Parathyroid adenoma (tissue), 2 donors: ENCODE data around the gene UBASH3A.

Experiments used
- H2AFZ ChIP-seq: fragments of 300-600 bp; sonication (generic); one replicate; pipeline ENCODE4 v1.7.0; 2017; ENCODE audit warnings: antibody characterized with exemption, mild to moderate bottlenecking
- H3K27ac ChIP-seq: fragments of 300-600 bp; sonication (generic); one replicate; pipeline ENCODE4 v1.7.0; 2017
- H3K27me3 ChIP-seq: fragments of 300-600 bp; sonication (generic); one replicate; pipeline ENCODE4 v1.7.0; 2017; ENCODE audit warnings: low read length; ENCODE audit not compliant: control insufficient read depth, insufficient read depth
- H3K36me3 ChIP-seq: fragments of 300-600 bp; sonication (generic); one replicate; pipeline ENCODE4 v1.7.0; 2017; ENCODE audit warnings: low read length; ENCODE audit not compliant: control insufficient read depth, insufficient read depth
- H3K4me1 ChIP-seq: fragments of 300-600 bp; sonication (generic); one replicate; pipeline ENCODE4 v1.7.0; 2017; ENCODE audit warnings: control low read depth
- H3K4me2 ChIP-seq: fragments of 300-600 bp; sonication (generic); one replicate; pipeline ENCODE4 v1.7.0; 2017; ENCODE audit warnings: low read length
- H3K4me3 ChIP-seq: fragments of 300-600 bp; sonication (generic); one replicate; pipeline ENCODE4 v1.7.0; 2017; ENCODE audit warnings: low read depth, low read length
- H3K79me2 ChIP-seq: fragments of 300-600 bp; sonication (generic); one replicate; pipeline ENCODE4 v1.7.0; 2017; ENCODE audit warnings: control low read depth
- H3K9ac ChIP-seq: fragments of 300-600 bp; sonication (generic); one replicate; pipeline ENCODE4 v1.7.0; 2017; ENCODE audit warnings: mild to moderate bottlenecking
- H3K9me3 ChIP-seq: fragments of 300-600 bp; sonication (generic); one replicate; pipeline ENCODE4 v1.7.0; 2017; ENCODE audit warnings: low read length; ENCODE audit not compliant: control insufficient read depth
- CTCF ChIP-seq: fragments of 300-600 bp; sonication (generic); IDR thresholded peaks from one replicate; pipeline ENCODE4 v1.7.0; 2017; ENCODE audit warnings: antibody characterized with exemption, mild to moderate bottlenecking
- donor health status: primary hyperparathyroidism.

Gene UBASH3A

DNA sequence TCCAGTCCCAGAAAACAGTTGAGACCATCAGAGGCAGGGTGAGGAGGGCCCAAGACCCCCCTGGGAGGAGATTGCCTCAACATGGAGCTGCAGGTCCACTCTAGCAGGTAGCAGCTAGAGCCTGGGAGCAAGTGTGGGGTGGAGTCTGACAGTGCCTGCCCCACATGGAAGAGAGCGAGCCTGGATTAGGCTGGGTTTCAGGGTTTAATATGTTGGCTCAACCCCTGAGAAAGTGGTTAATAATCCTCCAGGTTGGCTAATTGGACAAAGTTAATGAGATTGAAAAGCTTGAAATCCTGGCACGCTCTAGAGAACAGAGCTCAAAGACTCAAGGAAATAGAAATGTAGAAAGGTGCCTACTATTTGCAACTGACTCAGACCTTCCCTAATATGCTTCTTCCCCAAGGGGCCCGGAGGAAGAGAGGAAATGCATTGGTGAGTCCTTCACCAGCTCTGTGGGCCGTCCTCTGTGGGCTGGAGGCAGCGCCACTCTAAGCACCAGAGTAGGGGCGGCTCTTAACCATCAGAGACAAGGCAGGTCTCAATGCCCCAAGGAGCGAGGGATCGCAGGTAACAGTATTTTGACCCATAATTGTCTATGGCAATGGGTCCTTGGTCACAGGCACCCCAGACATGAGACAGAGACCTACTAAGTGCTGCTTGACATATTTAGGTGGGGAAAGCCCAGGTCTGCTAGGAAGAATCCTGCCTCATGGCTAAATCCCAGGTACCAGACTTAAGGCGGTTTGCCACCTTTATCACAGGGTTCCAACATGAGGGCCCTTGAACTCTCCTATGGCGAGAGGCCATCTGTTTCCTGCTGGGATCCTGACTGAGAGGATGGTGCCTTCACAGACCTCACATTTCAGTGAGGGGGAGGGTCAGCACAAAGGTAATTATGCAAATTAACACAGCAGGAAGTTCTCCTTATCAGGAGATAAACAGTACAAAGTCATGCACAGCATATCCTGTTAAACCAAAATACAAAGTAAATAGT lies 58.5 kb downstream of the UBASH3A start:
- Histone ChIP-seq H3K36me3 (no peaks in the 10 kb centered on the region), H2AFZ (no peak overlapping the region), H3K9ac (no peak overlapping the region), H3K27ac (no peak overlapping the region), H3K9me3 (no peaks in the 10 kb centered on the region), H3K4me3 (no peak overlapping the region), H3K27me3 (no peaks in the 10 kb centered on the region), H3K4me1 (no peaks in the 10 kb centered on the region), H3K4me2 (no peak overlapping the region), H3K79me2 (no peaks in the 10 kb centered on the region)
- TF ChIP-seq CTCF, result no peak

GRCh38 chr21:42463861-42464515 lies 60.3 kb downstream of the UBASH3A start:
- Histone ChIP-seq H3K79me2 (no peaks in the 10 kb centered on the region), H3K4me3 (no peak overlapping the region), H3K9me3 (no peaks in the 10 kb centered on the region), H3K27me3 (no peaks in the 10 kb centered on the region), H2AFZ (no peak overlapping the region), H3K4me1 (no peaks in the 10 kb centered on the region), H3K9ac (no peak overlapping the region), H3K4me2 (no peak overlapping the region), H3K27ac (no peak overlapping the region), H3K36me3 (no peaks in the 10 kb centered on the region)
- TF ChIP-seq CTCF, result no peak

- Histone ChIP-seq H3K79me2 (no peaks in the 10 kb centered on the region), H3K4me2 (no peak overlapping the region), H3K9me3 (no peaks in the 10 kb centered on the region), H2AFZ (no peak overlapping the region), H3K9ac (no peak overlapping the region), H3K4me3 (no peak overlapping the region), H3K27me3 (no peaks in the 10 kb centered on the region), H3K36me3 (no peaks in the 10 kb centered on the region), H3K27ac (no peak overlapping the region), H3K4me1 (no peaks in the 10 kb centered on the region)
- TF ChIP-seq CTCF, result no peak
These were observed 61.5 kb downstream of the UBASH3A start for GRCh38 chr21:42465008-42465802.

GRCh38 chr21:42465803-42466127 lies 62.1 kb downstream of the UBASH3A start:
- no peaks in the 10 kb centered on the region for H3K9me3 ChIP-seq
- H3K4me2 ChIP-seq, result no peak overlapping the region
- H3K9ac ChIP-seq, result no peak overlapping the region
- no peaks in the 10 kb centered on the region for H3K27me3 ChIP-seq
- no peak overlapping the region for H3K4me3 ChIP-seq
- no peaks in the 10 kb centered on the region for H3K79me2 ChIP-seq
- no peak for TF ChIP-seq CTCF
- H3K27ac ChIP-seq, result no peak overlapping the region
- H2AFZ ChIP-seq, result no peak overlapping the region
- H3K36me3 ChIP-seq, result no peaks in the 10 kb centered on the region
- no peaks in the 10 kb centered on the region for H3K4me1 ChIP-seq
